Inferior parietal cortex (tissue), 1 donor: ENCODE measurements around the gene GORAB.

ENCODE experiments used
- DNase-seq: peaks from one replicate; pipeline ENCODE4 v3.0.0-alpha.2; 2016; ENCODE audit errors: extremely low spot score

Gene GORAB

DNA sequence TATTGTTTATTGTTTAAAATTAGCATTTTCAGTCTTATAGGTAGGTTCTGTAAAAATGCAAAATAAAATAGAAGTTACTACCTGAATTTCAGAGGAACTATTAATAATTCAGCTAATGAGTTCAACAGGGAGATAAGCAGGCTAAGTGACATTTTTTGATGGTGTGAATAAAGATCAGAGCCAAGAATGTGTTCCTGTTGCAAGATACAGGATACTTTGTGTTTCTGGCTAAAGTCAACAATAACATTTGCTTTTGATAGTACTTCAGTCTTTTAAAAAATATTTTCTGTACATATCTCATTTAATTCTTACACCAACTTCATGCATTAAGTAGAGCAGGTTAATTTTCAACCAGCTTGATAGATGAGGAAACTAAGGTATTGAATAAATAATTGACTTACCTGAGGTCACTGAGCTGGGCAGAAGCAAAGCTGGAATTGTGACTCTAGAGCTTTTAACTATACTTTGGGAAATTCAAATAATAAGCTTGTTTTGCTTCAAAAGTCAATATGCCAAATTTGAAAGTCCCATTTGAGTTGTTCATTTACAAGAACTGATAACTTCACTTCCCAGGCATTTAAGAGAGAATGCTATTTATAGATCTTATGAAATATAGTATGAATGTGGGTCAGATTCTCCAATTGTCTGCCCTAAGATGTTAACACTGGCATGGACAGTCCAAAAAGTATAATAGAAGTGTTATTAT, 6.0 kb downstream of the GORAB start:
- no peak for DNase-seq

DNA sequence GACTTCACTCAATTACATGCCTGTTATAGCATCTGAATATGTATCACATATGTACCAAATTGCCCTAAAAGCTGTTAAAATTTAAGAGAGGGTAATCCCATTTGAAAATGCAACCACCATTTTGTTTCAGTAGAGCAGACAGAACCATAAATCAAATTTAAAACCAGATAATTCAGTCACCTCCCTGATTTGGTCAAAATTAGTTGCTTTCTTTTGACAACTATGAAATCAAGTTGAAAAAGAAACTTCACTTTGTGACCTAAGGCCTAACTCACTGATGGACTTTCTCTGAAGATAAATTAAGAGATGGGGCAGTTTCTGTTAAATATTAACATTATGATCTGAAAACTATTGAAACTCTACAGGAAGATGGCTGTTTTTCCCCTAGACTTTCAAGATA, 6.7 kb downstream of the GORAB start:
- DNase-seq, result no peak

DNA sequence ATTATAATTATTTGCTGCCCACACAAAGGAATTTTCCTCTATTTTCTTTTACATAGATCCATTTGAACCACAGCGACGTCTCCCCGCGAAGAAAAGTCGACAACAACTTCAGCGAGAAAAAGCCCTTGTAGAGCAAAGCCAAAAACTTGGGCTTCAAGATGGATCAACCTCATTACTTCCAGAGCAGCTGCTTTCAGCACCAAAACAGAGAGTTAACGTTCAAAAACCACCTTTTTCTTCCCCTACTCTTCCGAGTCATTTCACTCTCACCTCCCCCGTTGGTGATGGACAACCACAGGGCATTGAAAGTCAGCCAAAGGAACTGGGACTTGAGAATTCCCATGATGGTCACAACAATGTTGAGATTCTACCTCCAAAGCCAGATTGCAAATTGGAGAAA, 7.2 kb downstream of the GORAB start:
- no peak for DNase-seq

DNA sequence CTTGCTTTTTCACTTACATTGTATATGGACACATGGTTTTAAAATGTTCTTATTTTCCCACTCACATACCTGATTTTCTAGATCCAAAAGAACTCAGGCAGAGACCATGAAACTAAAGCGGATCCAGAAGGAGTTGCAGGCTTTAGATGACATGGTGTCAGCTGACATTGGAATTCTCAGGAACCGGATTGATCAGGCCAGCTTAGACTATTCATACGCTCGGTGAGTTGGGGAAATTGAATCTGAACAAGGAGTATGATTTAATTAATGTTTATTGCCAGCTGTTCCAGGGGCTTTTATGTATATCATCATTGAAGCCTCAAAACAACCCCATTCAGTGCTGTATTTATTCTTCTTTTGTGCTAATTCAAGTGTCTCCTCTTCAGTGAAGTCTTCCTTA, 12.7 kb downstream of the GORAB start:
- DNase-seq, result no peak

DNA sequence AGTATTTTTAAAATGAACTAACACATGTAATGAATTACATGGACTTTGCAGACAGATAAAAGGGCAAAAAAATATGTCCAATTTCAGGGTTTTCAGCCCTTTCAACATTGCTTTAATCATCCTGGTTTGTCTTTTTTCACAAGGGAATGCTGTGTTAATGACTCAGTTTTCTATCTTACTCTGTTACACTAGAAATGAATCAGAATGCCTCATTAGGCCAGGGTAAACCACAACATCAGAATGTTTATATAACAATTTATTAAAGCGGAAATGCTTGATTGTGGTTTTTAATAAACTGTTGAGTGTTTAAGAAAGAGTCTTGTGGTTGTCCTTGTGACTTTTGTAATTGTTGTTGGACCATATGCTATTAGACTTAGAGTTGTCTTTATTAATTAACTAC, 13.5 kb downstream of the GORAB start:
- DNase-seq, result no peak

DNA sequence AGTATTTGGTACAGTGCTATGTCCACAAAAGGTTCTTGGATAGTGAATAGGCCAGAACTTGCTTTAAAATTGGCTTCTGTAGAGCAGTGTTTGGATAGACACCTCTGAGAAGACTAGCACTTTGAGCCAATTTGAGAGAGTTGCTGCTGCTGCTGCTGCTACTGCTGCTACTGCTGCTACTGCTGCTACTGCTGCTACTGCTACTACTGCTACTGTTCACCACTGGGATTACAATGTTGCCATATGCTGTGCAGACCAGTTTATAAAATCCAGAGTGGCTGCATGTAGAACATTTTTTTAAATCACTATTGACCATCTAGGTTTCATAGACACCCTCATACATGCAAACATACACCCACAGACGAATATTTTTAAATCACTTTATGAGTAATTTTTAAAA, 15.3 kb downstream of the GORAB start:
- no peak for DNase-seq

DNA sequence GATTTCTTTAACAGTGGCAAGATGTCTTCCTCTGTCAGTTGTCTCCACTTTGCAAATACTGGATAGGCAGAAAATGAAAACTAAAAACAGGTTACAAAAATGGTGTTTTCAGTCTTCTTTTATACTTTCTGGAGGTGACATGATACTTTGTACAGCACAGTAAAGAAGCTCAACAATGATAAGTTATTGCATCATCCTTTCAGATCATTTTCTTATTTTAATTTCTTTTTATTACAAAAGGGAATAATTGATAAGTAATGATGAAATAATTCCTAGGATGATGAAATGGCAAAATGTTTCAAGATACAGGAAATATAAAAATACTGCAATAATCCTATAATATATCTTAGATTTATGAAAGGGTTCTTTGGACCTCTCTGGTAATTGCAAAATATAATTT, 16.5 kb downstream of the GORAB start:
- DNase-seq, result no peak

DNA sequence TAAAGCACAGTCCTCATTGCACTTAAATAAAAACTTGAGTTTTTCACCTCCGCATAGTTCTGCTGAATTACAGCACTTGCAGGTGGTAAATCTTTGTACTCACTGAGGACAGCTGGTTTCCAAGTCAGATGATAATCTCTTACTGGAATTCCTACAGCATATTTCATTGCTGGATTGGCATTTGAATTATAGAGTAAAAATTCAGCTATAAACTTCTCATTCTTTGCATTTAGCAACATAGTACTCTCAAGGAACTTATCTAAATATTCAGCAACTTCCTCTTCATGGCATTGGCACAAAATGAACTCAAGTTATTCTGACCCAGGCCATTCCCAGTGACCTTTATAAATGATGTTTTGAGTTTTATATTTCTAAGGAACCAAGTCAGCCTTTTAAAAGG, 23.4 kb downstream of the GORAB start:
- DNase-seq, result no peak

DNA sequence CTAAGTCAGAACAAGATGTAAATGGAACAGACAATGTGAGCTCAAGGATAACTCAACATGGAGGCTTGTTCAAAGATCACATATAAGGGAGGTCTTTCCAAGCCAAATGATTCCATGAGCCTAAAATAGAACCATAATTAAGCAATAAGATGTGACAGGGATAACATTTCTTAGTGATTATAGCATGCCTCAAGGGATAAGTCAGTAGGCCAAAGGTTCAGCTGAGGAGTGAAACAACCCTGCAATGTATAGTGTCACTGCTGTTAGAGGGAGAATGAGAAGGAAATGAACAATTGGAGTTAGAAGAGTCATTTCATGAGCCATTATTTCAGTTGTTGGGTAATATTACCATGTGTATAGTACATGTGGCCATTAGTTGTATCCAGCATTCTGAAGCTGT, 25.0 kb downstream of the GORAB start:
- no peak for DNase-seq

DNA sequence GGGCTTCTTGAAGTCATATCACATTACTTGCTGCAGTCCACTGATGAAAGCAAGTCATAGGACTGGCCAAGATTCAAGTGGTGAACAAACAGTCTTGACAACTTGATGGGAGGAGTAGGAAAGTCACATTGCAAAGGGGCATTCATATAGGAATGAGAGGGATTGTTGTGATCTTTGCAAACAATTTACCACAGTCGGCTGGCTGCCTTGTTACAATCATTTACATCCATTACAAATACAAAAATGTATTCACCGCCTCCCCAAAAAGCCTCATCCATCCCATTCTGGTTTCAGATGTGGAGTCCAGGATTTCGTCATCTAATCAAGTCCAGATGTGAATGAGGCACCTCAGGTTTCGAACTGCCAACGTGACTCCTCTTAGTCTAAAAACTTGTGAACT, 26.8 kb downstream of the GORAB start:
- DNase-seq, result no peak

DNA sequence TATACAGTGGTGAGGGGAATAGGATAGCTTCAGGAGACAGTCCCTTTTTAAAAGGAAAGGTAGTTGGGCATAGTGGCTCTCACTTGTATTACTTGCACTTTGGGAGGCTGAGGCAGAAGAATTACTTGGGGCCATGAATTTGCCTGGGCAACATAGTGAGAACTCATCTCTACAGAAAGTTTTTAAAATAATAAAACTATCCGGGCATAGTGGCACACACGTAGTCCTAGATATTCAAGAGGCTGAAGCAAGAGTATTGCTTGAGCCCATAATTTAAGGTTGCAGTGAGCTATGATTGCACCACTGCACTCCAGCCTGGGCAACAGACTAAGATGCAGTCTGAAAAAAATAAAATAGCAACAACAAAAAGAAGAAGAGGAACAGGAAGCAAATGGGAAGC, 27.2 kb downstream of the GORAB start:
- no peak for DNase-seq

DNA sequence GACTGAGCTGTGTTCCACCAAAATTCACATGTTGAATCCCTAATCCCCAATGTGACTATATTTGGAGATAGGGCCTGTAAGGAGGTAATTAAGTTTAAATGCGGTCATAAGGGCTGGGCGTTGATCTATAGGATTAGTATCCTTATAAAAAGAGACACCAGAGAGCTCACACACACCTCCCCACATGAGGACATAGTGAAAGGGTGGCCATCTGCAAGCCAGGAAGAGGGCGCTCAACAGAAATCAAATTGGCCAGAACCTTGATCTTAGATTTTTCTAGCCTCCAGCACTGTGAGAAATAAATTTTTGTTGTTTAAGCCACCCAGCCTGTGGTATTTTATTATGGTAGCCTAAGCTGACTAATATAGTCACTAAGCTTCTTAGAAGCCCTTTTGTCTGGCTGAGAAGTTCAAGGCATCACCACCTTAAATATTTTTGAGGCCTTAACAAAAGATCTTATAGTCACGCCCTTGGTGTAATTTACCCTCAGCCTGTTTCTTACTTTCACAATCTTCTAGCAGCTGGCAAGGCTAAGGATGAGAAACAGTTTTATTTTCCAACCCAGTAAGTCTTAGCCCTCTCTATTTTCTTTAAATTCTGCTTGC, 28.8 kb downstream of the GORAB start:
- no peak for DNase-seq

DNA sequence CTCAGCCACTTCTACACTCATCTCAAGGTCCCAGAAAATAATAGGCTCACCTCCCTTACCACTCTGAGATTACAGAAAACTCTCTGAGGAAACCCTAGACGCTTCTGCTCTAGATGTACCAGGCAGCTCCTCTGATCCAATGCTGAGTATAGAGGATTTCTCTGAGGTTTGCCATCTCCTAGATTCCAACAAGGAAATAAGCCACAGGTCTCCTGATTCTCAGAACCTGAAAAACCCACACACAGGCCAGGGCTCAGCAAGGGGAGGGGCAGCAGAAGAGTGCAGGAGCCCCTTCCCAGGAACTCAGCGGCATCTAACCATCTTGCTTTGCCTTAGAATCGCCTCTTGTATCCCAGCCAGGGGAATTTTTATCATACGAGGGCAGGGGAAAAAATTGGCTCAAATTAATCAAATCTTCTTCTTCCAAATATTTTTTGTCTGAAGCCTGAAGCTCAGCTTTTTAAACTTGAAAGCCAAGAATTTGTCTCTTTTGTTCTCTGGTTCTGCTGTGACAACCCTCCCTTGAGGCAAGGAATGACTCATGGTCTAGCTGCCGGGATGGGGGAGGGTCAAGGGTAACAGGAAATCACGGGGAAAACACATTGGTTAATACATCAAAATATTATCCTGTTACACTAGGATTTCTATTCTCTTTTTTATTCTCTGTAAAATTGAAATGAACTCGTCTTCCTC, 30.8 kb downstream of the GORAB start:
- DNase-seq, result no peak

DNA sequence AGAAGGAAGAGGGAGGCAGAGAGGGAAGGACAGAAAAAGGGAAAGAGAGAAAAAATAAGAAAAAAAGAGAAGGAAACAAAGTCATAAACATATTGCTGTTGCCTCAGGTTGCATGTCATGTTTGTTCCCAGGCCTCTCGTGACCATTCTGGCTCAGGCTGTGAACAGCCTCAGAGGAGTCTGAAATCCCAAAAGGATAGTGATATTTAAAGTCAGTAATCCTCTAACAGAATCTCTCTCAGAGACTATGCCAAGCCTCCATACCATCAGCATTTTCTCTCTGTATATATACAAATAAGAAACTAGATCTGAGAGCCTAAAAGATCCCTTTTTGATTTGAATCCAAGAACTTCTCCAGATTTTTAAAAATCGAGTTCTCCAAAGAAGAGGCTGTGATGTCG, 35.2 kb downstream of the GORAB start:
- no peak for DNase-seq

DNA sequence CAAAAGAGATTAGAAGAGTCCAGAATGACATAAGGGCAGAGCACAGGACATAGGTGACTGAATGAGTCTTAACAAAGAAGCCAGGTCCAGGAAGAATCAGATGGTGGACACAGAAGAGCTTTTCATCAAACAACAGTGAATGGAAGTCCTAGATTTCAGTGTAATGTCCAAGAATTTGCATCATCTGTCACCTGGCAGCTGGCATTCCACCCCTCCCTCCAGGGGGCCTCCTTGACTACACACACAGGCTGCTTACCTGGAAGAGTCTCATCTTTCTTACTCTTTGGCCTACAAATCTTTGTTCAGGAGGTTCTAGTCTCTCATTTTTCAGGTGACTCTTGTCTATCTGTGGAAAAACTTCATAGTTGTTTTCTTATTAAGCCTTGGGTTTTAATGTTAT, 36.2 kb downstream of the GORAB start:
- DNase-seq, result no peak

DNA sequence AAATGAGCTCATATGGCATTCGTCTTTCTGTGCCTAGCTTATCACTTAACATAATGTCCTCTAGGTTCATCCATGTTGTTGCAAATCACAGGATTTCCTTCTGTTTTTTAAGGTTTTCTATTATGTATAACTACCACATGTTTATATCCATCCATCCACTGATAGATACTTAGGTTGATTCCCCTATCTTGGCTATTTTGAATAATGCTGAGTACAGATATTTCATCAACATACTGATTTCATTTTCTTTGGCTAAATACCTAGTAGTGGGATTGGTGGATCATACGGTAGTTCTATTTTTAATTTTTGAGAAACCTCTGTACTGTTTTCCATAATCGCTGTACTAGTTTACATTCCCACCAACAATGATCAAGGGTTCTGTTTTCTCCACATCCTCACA, 45.0 kb downstream of the GORAB start:
- no peak for DNase-seq

DNA sequence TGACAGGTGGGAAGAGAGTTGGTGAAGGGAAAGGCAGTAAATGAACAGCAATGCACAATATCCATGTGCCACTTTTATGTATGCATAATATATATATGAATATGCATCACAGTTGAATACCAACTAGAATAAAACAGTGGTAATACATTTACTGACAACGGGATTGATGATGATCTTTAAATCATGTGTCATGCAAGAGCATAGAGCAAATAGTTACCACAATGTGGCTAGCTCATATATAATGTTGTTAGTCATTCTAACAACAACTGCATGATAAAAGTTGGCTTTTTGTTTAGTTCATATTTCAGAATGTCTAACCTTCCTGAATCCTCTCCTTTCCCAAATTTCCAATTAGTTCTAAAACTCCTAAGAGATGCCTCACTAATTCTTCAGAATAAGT, 46.4 kb downstream of the GORAB start:
- no peak for DNase-seq

DNA sequence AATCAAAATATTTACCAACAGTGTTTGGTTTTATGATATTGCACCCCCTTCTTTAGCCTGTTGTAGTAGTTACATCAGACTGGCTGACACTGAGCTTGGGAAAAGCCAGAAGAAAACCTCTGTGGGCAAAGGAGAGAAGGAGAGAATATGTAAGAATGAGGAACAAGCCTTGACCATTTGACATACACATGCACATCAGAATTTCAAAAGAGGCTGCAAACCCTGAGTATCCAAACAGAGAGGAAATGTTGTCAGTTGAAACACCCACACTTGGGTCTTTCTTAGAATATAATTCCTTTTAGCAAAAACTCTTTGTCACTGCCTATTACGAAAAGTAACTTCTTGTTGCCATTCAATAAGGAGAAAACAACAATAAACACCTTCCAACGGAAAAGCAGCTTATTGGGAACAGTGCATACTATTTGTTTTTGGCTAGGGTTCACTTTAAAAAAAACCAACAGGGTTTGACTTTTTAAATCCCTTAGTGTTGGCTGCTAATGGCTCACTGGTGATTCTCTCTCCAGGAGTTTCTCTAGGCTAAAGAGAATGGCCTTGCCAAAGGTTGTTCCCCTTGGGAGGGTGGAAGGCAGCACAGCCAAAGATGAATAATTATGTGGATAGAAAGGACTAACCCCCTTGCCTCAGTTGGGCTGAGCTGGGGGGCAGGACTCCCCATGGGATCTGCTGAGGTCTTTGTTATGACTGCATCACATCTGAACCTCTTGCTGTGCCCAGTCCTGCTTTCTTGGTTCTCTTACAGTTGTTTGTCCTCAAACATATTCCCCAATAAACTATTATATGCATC, 48.9 kb downstream of the GORAB start:
- DNase-seq, result no peak

DNA sequence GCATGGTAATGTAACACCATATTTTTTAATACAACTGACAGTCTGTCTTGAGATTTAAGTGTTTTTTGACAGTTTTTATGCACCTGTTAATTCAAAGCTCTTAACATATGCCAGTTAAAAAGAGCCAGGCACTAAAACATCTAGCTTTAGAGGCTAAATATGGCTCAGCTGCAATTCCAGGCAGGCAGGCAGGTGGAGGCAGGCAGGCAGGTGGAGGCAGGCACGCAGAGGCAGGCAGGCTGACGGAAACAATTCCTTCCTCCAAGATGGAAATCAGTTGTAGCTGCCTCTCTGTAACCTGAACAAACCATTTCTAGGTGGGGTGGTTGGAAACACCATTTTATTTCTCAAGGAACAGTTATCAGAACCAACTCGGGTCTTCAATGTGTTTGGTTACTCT, 51.2 kb downstream of the GORAB start:
- DNase-seq, result no peak

DNA sequence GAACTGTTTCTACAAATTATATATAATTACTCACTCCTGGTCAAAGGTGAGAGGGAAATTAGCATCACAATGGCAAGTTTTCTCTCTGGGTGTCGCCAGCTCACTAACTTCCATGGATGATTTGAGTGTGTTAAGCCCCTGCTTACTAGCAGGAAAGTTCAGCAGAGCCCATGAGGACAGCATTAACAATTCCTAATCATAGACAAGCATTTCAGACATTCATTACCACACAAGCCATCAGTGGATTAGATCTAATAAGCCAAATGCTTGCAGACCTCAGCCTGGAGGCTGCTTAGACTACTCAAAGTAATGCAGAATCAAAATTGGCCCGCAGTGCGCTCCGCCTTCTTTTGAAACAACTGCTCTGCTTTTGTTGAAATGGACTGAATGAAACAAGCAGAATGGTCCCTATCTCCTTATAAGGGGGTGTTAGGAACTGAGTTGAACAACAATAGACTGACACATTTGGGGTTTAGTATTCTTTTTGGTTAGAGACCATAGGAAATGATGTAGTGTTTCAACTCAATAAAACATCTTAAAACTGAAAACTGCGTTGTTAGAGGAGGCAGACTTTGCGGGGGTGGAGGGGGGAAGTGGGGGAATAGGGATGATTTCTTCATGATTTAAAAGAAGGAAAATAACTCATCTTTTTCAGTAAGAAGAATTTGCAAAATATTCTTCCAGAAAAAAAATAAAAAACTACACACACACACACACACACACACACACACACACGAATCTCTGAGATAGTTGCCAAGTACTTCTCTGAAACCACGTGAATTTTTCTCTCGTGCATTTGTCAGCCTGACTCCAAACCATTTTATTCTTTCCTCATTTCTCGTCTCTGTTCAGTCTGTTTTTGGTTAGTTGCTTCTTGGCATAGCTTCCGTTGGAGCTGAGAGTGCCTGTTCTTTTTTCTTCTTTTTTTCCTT, 54.6 kb downstream of the GORAB start:
- peak; percentile 55 for DNase-seq

DNA sequence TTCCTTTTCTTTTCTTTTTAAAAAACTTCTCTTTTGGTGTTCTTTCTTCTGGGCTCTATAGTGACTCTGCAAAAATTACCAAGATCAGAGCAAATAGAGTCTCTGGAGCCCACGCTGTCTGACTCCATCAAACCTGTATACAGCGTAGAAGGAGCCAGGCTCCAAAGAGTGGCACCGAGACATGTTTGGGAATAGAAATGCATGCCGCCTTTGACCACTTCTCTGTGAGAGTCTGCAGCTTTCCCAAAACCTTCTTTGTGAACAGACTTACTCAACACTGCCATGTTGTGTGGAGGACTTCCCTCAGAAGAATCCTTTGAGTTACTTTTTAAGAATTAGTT, 55.3 kb downstream of the GORAB start:
- no peak for DNase-seq
